Keratinocyte (primary cell): ENCODE measurements around the gene IRF2BP2. TPM values are rescaled to one million over a fixed set of nuclear protein-coding genes. Genes with fewer than 3 reads are reported as not detected.

Source experiments
- DNase-seq: peaks from one replicate; pipeline ENCODE4 v3.0.0-alpha.2; 2011; ENCODE audit warnings: low read depth, missing footprints, low spot score
- FAIRE-seq: peaks from 2 replicates; lab custom pipeline; 2011; peaks lifted over from hg19 to GRCh38; lab: Jason Lieb, UNC
- H2AFZ ChIP-seq: 2 replicates; pipeline ENCODE4 v1.6.0; 2012; ENCODE audit warnings: low read length, control low read depth, inconsistent platforms; ENCODE audit not compliant: control insufficient read depth
- H3K27ac ChIP-seq: 2 replicates; pipeline ENCODE4 v1.5.1; 2011; ENCODE audit warnings: low read length; ENCODE audit not compliant: control insufficient read depth, insufficient read depth
- H3K27me3 ChIP-seq: 3 replicates; pipeline ENCODE4 v1.6.0; 2011; ENCODE audit warnings: low read length; ENCODE audit not compliant: control insufficient read depth, insufficient read depth; ENCODE audit errors: extremely low read depth
- H3K36me3 ChIP-seq, 2 experiments: 2 replicates in 1 of 2; 3 replicates in 1 of 2; pipeline ENCODE4 v1.5.1; 2011; ENCODE audit warnings: low read length in 2 of 2, mild to moderate bottlenecking in 1 of 2; ENCODE audit not compliant: control insufficient read depth in 2 of 2, insufficient read depth in 2 of 2; ENCODE audit errors: extremely low read depth in 1 of 2
- H3K4me1 ChIP-seq: 3 replicates; pipeline ENCODE4 v1.5.1; 2011; ENCODE audit warnings: low read length; ENCODE audit not compliant: control insufficient read depth, insufficient read depth; ENCODE audit errors: extremely low read depth
- H3K4me2 ChIP-seq: 3 replicates; pipeline ENCODE4 v1.6.0; 2011; ENCODE audit warnings: low read depth, low read length; ENCODE audit not compliant: control insufficient read depth, insufficient read depth; ENCODE audit errors: extremely low read depth
- H3K4me3 ChIP-seq, 3 experiments: fragments of 200-600 bp in 1 of 3; sonication (generic) in 1 of 3; 2 replicates in 2 of 3; 3 replicates in 1 of 3; pipeline ENCODE4 v1.5.1; 2011 to 2016; ENCODE audit warnings: low read length in 3 of 3, mild to moderate bottlenecking in 3 of 3, control low read depth in 2 of 3, inconsistent platforms in 1 of 3, low read depth in 1 of 3, mixed read lengths in 1 of 3, mixed run types in 1 of 3, moderate library complexity in 1 of 3; ENCODE audit not compliant: control insufficient read depth in 2 of 3, insufficient read depth in 2 of 3; ENCODE audit errors: extremely low read depth in 1 of 3
- H3K79me2 ChIP-seq: 2 replicates; pipeline ENCODE4 v1.6.0; 2012; ENCODE audit warnings: low read length; ENCODE audit not compliant: control insufficient read depth, insufficient read depth
- H3K9ac ChIP-seq: 3 replicates; pipeline ENCODE4 v1.6.0; 2011; ENCODE audit warnings: low read length; ENCODE audit not compliant: control insufficient read depth, insufficient read depth; ENCODE audit errors: extremely low read depth
- H3K9me1 ChIP-seq: 3 replicates; pipeline ENCODE4 v1.6.0; 2011; ENCODE audit warnings: low read length; ENCODE audit not compliant: control insufficient read depth, insufficient read depth; ENCODE audit errors: extremely low read depth
- H3K9me3 ChIP-seq: 2 replicates; pipeline ENCODE4 v1.5.1; 2012; ENCODE audit warnings: low read depth, low read length; ENCODE audit not compliant: control insufficient read depth
- H4K20me1 ChIP-seq: 3 replicates; pipeline ENCODE4 v1.6.0; 2011; ENCODE audit warnings: low read length; ENCODE audit not compliant: control insufficient read depth, insufficient read depth; ENCODE audit errors: extremely low read depth
- EZH2 ChIP-seq: IDR thresholded peaks from one replicate; pipeline ENCODE4 v1.6.1; 2012; ENCODE audit warnings: inconsistent platforms, mild to moderate bottlenecking, low read length, moderate library complexity
- dilution Hi-C: fragments of 300-500 bp; cut with MboI; formaldehyde crosslinking; loops from one replicate; pipeline ENCODE4 v1.7.0; 2020; ENCODE audit warnings: low sequenced_read_pairs; ENCODE audit not compliant: extremely low pct_ligation_motif_present
- polyA plus RNA-seq, 5 experiments: library from polyadenylated mRNA; depleted of rRNA in 3 of 5; stranded (reverse) in 3 of 5; stranded (forward) in 1 of 5; unstranded in 1 of 5; fragments of >200 nt; gene quantifications; 1 replicate in 1 of 5; 2 replicates in 3 of 5; 3 replicates in 1 of 5; pipeline versions ENCODE4 v1.2.1 to v1.2.3, GENCODE V29; 2011 to 2012; ENCODE audit warnings: missing spikeins in 2 of 5, low read depth in 1 of 5, low replicate concordance in 1 of 5
- TF ChIP-seq, protein P1 (sequence below), 3 experiments: IDR thresholded peaks in 1 of 3; conservative IDR thresholded peaks in 1 of 3; optimal IDR thresholded peaks in 1 of 3; 2 replicates in 2 of 3; 3 replicates in 1 of 3; pipeline versions ENCODE3 to v1.5.1; 2011; ENCODE audit warnings: low read length in 3 of 3, mild to moderate bottlenecking in 3 of 3, moderate library complexity in 2 of 3, control low read depth in 1 of 3, inconsistent platforms in 1 of 3; ENCODE audit not compliant: insufficient read depth in 2 of 3; ENCODE audit errors: extremely low read depth in 1 of 3

The IRF2BP2 gene
- polyA plus RNA-seq, 1 donor (not counting 4 experiments of a cell fraction or from before 2014, with no cell fraction given): 29.9 TPM

GRCh38 chr1:234599617-234600417 is 10.2 kb downstream of the IRF2BP2 start:
- Histone ChIP-seq H3K27me3 (no peaks in the 10 kb centered on the region), H2AFZ (peak overlapping the region; percentile 5), H3K36me3 (peaks cover 1 to 9% of the 10 kb centered on the region in 2 experiments), H3K79me2 (peaks cover 29% of the 10 kb centered on the region), H3K9me3 (no peaks in the 10 kb centered on the region), H3K4me1 (peaks cover 50% of the 10 kb centered on the region), H3K9ac (peak overlapping the region; percentile 83), H3K4me3 (peak overlapping the region; percentile 34 to 67 (median 62)), H4K20me1 (no peaks in the 10 kb centered on the region), H3K9me1 (no peaks in the 10 kb centered on the region), H3K27ac (peak overlapping the region; percentile 91), H3K4me2 (peak overlapping the region; percentile 95)
- DNase-seq: no peak
- no peak for FAIRE-seq
- dilution Hi-C loops: no loop called here
- no peak for TF ChIP-seq EZH2
- TF ChIP-seq, protein P1, sequence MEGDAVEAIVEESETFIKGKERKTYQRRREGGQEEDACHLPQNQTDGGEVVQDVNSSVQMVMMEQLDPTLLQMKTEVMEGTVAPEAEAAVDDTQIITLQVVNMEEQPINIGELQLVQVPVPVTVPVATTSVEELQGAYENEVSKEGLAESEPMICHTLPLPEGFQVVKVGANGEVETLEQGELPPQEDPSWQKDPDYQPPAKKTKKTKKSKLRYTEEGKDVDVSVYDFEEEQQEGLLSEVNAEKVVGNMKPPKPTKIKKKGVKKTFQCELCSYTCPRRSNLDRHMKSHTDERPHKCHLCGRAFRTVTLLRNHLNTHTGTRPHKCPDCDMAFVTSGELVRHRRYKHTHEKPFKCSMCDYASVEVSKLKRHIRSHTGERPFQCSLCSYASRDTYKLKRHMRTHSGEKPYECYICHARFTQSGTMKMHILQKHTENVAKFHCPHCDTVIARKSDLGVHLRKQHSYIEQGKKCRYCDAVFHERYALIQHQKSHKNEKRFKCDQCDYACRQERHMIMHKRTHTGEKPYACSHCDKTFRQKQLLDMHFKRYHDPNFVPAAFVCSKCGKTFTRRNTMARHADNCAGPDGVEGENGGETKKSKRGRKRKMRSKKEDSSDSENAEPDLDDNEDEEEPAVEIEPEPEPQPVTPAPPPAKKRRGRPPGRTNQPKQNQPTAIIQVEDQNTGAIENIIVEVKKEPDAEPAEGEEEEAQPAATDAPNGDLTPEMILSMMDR (optimal IDR thresholded peaks at IDR 0.05 in 1 of 3, IDR thresholded peaks at IDR 0.05 in 1 of 3, conservative IDR thresholded peaks at IDR 0.05 in 1 of 3; ENCODE audit: extremely low read depth in 1 of 3, insufficient read depth in 2 of 3, low read length in 3 of 3): no peak

DNA sequence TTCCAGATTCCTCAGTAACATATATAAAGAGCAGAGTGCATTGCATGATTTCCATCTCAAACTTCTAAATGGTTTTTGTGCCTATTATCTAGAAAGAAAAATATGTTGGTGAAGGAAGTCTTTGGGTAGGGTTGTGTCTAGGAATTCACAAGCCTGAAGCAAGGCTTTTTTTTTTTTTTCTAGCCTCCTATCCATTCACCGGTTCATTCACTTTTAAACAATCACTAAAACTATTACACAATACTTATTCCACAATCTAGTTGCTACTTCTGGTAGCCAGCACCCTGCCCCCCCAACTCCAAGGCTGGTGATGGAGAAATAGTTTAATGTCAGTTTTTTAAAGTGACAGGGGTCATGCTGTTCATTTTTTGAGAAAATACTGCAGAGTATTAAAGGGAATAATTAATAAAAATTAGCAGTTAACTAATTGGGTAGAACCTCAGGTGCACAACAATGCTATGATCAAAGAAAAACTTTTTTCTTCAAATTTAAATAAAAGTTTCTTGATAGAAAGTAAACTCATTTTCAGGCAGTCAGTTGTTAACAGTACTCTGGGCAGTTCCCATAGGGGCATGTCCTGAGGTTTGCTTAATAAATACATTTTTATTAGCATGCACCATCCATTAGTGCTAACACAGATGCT is 10.9 kb downstream of the IRF2BP2 start:
- H3K4me1 ChIP-seq: peaks cover 50% of the 10 kb centered on the region
- no peak overlapping the region for H2AFZ ChIP-seq

More for the DNA sequence above, 10.9 kb downstream of the IRF2BP2 start:
- no peaks in the 10 kb centered on the region for H3K9me3 ChIP-seq
- peak overlapping the region; percentile 34 to 67 (median 62) for H3K4me3 ChIP-seq
- no peaks in the 10 kb centered on the region for H4K20me1 ChIP-seq
- peak overlapping the region; percentile 95 for H3K4me2 ChIP-seq
- no peaks in the 10 kb centered on the region for H3K9me1 ChIP-seq
- peaks cover 21% of the 10 kb centered on the region for H3K79me2 ChIP-seq
- H3K9ac ChIP-seq: peak overlapping the region; percentile 83
- peaks cover 1 to 5% of the 10 kb centered on the region in 2 experiments for H3K36me3 ChIP-seq
- H3K27ac ChIP-seq: peak overlapping the region; percentile 91
- FAIRE-seq: no peak
- dilution Hi-C loops: no loop called here
- no peak for TF ChIP-seq EZH2
- TF ChIP-seq, protein P1 (optimal IDR thresholded peaks at IDR 0.05 in 1 of 3, IDR thresholded peaks at IDR 0.05 in 1 of 3, conservative IDR thresholded peaks at IDR 0.05 in 1 of 3; ENCODE audit: extremely low read depth in 1 of 3, insufficient read depth in 2 of 3, low read length in 3 of 3): no peak
- no peaks in the 10 kb centered on the region for H3K27me3 ChIP-seq
- no peak for DNase-seq
